ENCODE results near the gene CACHD1.
"Not testable (repeated sequence)": the region's sequence is repeated elsewhere in the genome, so short reads cannot be mapped to it uniquely, and the experiment has no call there.

Gene CACHD1

DNA sequence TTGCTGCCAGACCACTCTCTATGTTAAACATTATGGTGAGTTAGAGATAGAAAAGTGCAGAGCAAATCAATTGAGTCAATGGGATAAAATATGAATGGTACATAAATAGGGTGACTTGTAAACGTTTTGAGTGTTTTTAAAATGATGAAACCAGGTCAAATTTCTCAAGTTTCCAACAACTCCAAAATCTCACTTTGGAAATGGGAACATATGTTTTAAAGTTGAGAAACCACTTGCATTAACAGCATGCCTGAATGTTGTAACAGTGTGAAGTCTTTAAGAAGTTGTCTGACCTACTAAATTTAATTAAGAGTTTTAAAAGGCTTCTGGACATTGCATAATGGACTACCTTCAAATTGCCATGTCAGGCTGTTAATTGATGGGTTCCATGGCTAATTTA, 241.3 kb downstream of the CACHD1 start:
- no peak for DNase-seq

DNA sequence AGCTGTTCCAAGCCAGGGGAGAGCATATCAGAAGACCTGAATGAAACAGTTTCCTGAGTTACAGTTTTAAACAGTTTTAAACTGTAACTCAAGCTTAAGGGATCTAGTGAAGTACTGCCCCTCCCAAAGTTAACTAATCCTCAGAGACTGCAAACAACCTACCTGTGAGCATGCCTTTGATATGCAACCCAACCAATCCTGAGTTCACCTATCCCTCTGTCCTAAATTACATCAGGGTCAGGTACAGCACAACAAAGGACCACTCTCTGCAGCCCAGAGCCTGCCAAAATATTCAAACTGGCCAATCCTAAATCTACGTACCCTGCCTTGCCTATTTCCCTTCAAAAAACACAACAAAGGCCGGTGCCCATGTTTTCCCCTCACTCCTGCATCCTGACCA, 242.1 kb downstream of the CACHD1 start:
- DNase-seq = no peak

GRCh38 chr1:64715186-64715585, 245.3 kb downstream of the CACHD1 start:
- DNase-seq = no peak

- DNase-seq = no peak
Measured at GRCh38 chr1:64721135-64721534, 251.2 kb downstream of the CACHD1 start.

- no peak for DNase-seq
Measured at GRCh38 chr1:64721576-64722145, 251.7 kb downstream of the CACHD1 start.

DNA sequence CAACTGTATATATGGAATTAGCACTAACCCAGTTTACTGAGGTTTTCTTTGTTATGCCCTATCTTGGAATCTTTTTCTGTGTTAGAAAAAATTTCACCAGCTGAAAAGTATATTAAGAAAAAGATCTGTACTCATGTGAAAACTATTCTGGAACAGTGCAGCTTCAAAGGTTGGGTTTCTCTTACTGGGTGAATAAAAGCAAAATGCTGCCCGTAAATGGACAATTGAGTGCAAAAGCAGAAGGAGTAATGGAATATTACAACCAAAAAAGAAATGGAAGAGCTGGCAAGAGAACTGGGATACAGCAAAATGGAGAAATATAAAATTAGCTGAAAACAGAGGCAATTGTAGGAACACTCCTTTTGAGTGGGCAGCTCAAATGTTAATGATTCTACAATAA, 257.9 kb downstream of the CACHD1 start:
- no peak for DNase-seq

DNA sequence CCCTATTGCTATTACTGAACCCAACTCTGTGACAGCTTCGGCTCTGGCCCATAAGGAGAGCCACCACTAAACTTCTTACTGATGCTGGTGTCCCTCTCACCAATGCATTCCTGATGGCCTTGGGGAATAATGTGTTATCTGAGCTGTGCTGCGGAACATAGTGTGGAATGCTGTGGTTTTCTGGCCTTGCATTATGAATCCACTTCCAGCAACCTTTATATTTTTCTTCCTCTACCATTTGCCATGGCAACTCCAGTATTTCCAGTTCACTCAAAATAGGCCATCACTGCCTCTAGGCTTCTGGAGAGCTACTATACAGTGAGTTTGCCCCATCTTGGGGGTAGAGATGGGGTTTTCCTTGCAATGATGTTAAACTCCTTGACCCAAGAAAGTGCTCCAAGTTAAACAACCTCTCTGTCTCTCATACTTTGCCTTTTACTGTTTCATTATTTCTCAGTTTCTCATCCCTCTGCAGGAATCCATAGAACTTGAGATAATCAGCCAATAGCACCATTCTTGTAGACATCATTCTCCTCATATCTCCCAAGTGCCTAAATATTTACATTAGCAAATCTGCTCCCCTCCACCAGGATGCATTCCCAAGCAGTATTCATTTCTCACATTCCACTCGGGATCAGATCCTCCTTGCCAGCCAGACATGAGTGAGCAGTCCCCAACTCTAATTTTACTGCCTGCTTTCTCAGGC, 263.8 kb downstream of the CACHD1 start:
- DNase-seq = no peak

DNA sequence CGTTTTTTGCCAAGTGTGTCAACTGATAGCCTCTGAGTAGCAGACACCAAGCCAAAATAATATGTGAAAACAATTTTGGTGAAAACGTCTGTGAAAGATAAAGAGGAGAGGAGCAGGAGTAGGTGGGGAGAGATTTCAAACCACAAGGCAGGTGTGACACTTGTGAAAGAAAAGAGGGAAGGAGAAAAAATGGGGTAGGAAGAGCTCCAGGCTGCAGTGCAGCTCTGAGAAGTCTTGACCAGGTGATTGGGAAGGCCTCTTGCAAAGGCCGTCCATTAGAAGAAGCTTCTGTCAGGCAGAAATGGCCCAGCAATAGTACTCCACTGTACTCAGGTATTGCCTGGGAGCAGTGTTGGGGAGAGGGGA, 264.3 kb downstream of the CACHD1 start:
- no peak for DNase-seq

- DNase-seq = not testable (repeated sequence)
Measured at GRCh38 chr1:64740687-64741086, 270.8 kb downstream of the CACHD1 start.
